Upper lobe of left lung (tissue), 6 donors: ENCODE data around the gene CD207. TPM values are rescaled to one million over a fixed set of nuclear protein-coding genes. Genes with fewer than 3 reads are reported as not detected.

ENCODE experiments used
- ATAC-seq, 2 donors: fragments of 200-7000 bp; cut with Tn5 transposase; one replicate each; pipeline ENCODE4 v1.9.1; 2022; ENCODE audit warnings: mild to moderate bottlenecking in 2 of 2, moderate library complexity in 2 of 2; ENCODE audit not compliant: low FRiP score in 2 of 2
- DNase-seq, 2 donors: peaks; one replicate each; pipeline ENCODE4 v3.0.0-alpha.2; 2019 to 2020
- H3K27ac ChIP-seq, 4 donors: fragments of 200-600 bp; sonication (generic); one replicate each; pipeline ENCODE4 v1.5.1; 2016 to 2019
- H3K27me3 ChIP-seq, 4 donors: fragments of 200-600 bp; sonication (generic); one replicate each; pipeline ENCODE4 v1.5.1; 2017 to 2019
- H3K36me3 ChIP-seq, 4 donors: fragments of 200-600 bp; sonication (generic); one replicate each; pipeline ENCODE4 v1.5.1; 2016 to 2019
- H3K4me1 ChIP-seq, 4 donors: fragments of 200-600 bp; sonication (generic); one replicate each; pipeline ENCODE4 v1.5.1; 2018 to 2019
- H3K4me3 ChIP-seq, 4 donors: fragments of 200-600 bp; sonication (generic); one replicate each; pipeline ENCODE4 v1.5.1; 2017 to 2019; ENCODE audit warnings: mild to moderate bottlenecking in 2 of 4, moderate library complexity in 1 of 4
- H3K9me3 ChIP-seq, 4 donors: fragments of 200-600 bp; sonication (generic); one replicate each; pipeline ENCODE4 v1.5.1; 2018 to 2019
- CTCF ChIP-seq, 6 experiments: fragments of 450-650 bp in 4 of 6; fragments of 200-600 bp in 2 of 6; sonication (generic) in 2 of 6; IDR thresholded peaks; one replicate each; pipeline ENCODE4 v1.5.1; 2016 to 2019; ENCODE audit warnings: antibody characterized with exemption in 6 of 6
- EP300 ChIP-seq, 4 donors: sonication (generic); formaldehyde crosslinking; IDR thresholded peaks; one replicate each; pipeline ENCODE4 v1.5.1; 2017; ENCODE audit warnings: antibody characterized with exemption in 4 of 4, control low read depth in 2 of 4
- POLR2A ChIP-seq, 4 donors: fragments of 450-650 bp; IDR thresholded peaks; one replicate each; pipeline ENCODE4 v1.5.1; 2016 to 2017; ENCODE audit warnings: antibody characterized with exemption in 4 of 4, mild to moderate bottlenecking in 2 of 4
- POLR2AphosphoS5 ChIP-seq, 2 donors: sonication (generic); formaldehyde crosslinking; IDR thresholded peaks; one replicate each; pipeline ENCODE4 v1.5.1; 2017; ENCODE audit warnings: antibody characterized with exemption in 2 of 2
- WGBS, 2 donors: methylation state at CpG; one replicate each; pipeline ENCODE4 v1.1.5; 2017 to 2018; 5-methylcytosine and 5-hydroxymethylcytosine counted together
- total RNA-seq, 6 donors: library from RNA; depleted of rRNA in 4 of 6; stranded (reverse); fragments of >200 nt in 4 of 6; gene quantifications; one replicate each; pipeline versions ENCODE4 v1.1.0 to v1.2.1, GENCODE V29; 2016 to 2021
- donor health status: DM: no; HTN: no; CAD: no; lungs with moderate emphysema.
- donor health status: DM: no; HTN: yes; CAD: no; lungs with severe emphysema.

The CD207 gene
- total RNA-seq, 6 donors from 2014 or later: 0.74 to 2.2 TPM; not detected in 4

GRCh38 chr2:70868970-70869369 is 33.4 kb upstream of the CD207 start:
- Histone ChIP-seq H3K4me3 (no peak overlapping the region), H3K27ac (no peak overlapping the region), H3K9me3 (no peaks in the 10 kb centered on the region), H3K27me3 (peaks cover 0 to 3% (median 0%) of the 10 kb centered on the region in 4 donors), H3K4me1 (peaks cover 7 to 10% (median 9%) of the 10 kb centered on the region in 4 donors), H3K36me3 (no peaks in the 10 kb centered on the region)
- DNase-seq: no peak
- no peak for ATAC-seq
- TF ChIP-seq POLR2A (IDR thresholded peaks at IDR 0.05) (no peak), EP300 (IDR thresholded peaks at IDR 0.05) (no peak), POLR2AphosphoS5 (IDR thresholded peaks at IDR 0.05) (no peak), CTCF (IDR thresholded peaks at IDR 0.05) (no peak)
- WGBS, 2 donors: 68 to 86% methylated on average over 1 of the region's 1 CpG

- Histone ChIP-seq H3K27ac (no peak overlapping the region), H3K4me3 (no peak overlapping the region), H3K9me3 (no peaks in the 10 kb centered on the region), H3K36me3 (no peaks in the 10 kb centered on the region), H3K4me1 (peaks cover 0 to 8% (median 3%) of the 10 kb centered on the region in 4 donors), H3K27me3 (peaks cover 0 to 12% (median 0%) of the 10 kb centered on the region in 4 donors)
- DNase-seq: peak in 1 of 2 donors; percentile 80
- TF ChIP-seq CTCF (IDR thresholded peaks at IDR 0.05) (peak; percentile 72 to 86 (median 76)), POLR2AphosphoS5 (IDR thresholded peaks at IDR 0.05) (no peak), POLR2A (IDR thresholded peaks at IDR 0.05) (no peak), EP300 (IDR thresholded peaks at IDR 0.05) (no peak)
- 16 to 26% methylated on average over 18 to 21 of the region's 21 CpGs for WGBS, 2 donors
- peak; percentile 86 to 95 for ATAC-seq
Measured at GRCh38 chr2:70861777-70862625, 26.4 kb upstream of the CD207 start.

GRCh38 chr2:70855667-70856066 is 20.1 kb upstream of the CD207 start:
- H3K4me3 ChIP-seq: no peak overlapping the region
- no peaks in the 10 kb centered on the region for H3K9me3 ChIP-seq
- no peaks in the 10 kb centered on the region for H3K4me1 ChIP-seq
- WGBS, 2 donors: 81 to 86% methylated on average over 1 of the region's 1 CpG
- H3K27me3 ChIP-seq: peaks cover 0 to 2% (median 0%) of the 10 kb centered on the region in 4 donors
- no peak for DNase-seq
- no peaks in the 10 kb centered on the region for H3K36me3 ChIP-seq
- ATAC-seq: no peak
- H3K27ac ChIP-seq: no peak overlapping the region
- TF ChIP-seq CTCF (IDR thresholded peaks at IDR 0.05) (no peak), POLR2AphosphoS5 (IDR thresholded peaks at IDR 0.05) (no peak), EP300 (IDR thresholded peaks at IDR 0.05) (no peak), POLR2A (IDR thresholded peaks at IDR 0.05) (no peak)

- no peak for DNase-seq
- Histone ChIP-seq H3K9me3 (no peaks in the 10 kb centered on the region), H3K27me3 (no peaks in the 10 kb centered on the region), H3K4me1 (no peaks in the 10 kb centered on the region), H3K27ac (no peak overlapping the region), H3K36me3 (no peaks in the 10 kb centered on the region), H3K4me3 (no peak overlapping the region)
- no peak for TF ChIP-seq POLR2AphosphoS5 (IDR thresholded peaks at IDR 0.05)
- TF ChIP-seq EP300 (IDR thresholded peaks at IDR 0.05): no peak
- no peak for TF ChIP-seq CTCF (IDR thresholded peaks at IDR 0.05)
- TF ChIP-seq POLR2A (IDR thresholded peaks at IDR 0.05): no peak
- no peak for ATAC-seq
- WGBS, 2 donors: 73 to 85% methylated on average over 4 of the region's 4 CpGs
Measured at GRCh38 chr2:70854411-70854810, 18.8 kb upstream of the CD207 start.
